DOHH2 (cell line): Measurements from ENCODE around the gene CYP4F12.
"Not testable (repeated sequence)": the region's sequence is repeated elsewhere in the genome, so short reads cannot be mapped to it uniquely, and the experiment has no call there.

ENCODE experiments used
- EZH2phosphoT487 ChIP-seq: fragments of 200-600 bp; sonication (generic); IDR thresholded peaks from 2 replicates; pipeline ENCODE4 v1.6.1; 2017; ENCODE audit warnings: borderline replicate concordance, mild to moderate bottlenecking, antibody characterized with exemption, low read length, moderate library complexity, mixed read lengths
- TF ChIP-seq, protein P1 (sequence below): fragments of 200-600 bp; sonication (generic); IDR thresholded peaks from one replicate; pipeline ENCODE4 v1.5.1; 2014; ENCODE audit warnings: antibody characterized with exemption, mild to moderate bottlenecking, low read depth, low read length; ENCODE audit not compliant: poor library complexity, severe bottlenecking

DNA sequence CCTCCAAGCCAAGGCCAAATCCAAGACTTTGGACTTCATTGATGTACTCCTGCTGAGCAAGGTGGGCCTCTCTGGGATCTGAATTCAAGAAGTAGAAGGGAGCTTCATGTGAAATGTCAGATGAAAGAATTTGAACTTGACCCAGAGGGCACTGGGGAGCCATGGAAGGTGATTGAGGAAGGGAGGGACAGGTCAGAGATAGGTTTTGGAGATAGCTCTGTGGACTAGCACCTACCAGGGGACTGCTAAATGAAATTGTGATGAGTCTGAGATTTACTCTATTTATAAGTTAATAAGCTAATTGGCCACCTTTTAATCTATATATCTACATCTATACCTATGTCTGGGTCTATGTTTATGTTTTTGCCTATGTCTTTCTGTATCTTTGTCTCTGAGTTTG, 22.8 kb upstream of the CYP4F12 start:
- TF ChIP-seq, protein P1, sequence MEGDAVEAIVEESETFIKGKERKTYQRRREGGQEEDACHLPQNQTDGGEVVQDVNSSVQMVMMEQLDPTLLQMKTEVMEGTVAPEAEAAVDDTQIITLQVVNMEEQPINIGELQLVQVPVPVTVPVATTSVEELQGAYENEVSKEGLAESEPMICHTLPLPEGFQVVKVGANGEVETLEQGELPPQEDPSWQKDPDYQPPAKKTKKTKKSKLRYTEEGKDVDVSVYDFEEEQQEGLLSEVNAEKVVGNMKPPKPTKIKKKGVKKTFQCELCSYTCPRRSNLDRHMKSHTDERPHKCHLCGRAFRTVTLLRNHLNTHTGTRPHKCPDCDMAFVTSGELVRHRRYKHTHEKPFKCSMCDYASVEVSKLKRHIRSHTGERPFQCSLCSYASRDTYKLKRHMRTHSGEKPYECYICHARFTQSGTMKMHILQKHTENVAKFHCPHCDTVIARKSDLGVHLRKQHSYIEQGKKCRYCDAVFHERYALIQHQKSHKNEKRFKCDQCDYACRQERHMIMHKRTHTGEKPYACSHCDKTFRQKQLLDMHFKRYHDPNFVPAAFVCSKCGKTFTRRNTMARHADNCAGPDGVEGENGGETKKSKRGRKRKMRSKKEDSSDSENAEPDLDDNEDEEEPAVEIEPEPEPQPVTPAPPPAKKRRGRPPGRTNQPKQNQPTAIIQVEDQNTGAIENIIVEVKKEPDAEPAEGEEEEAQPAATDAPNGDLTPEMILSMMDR: not testable (repeated sequence)
- TF ChIP-seq EZH2phosphoT487: not testable (repeated sequence)
